Measurements from ENCODE around the gene CAMK1D. TPM values are rescaled to one million over a fixed set of nuclear protein-coding genes. Genes with fewer than 3 reads are reported as not detected.

The CAMK1D gene
- polyA plus RNA-seq, 1 of the 3 experiments (the other 2 are of a cell fraction) = 4.1 TPM

GRCh38 chr10:12795315-12796110 is 446.2 kb downstream of the CAMK1D start:
- no peak for TF ChIP-seq YY1 (IDR thresholded peaks at IDR 0.05; ENCODE audit: low read depth)
- TF ChIP-seq GABPA (IDR thresholded peaks at IDR 0.05; ENCODE audit: low read depth) = no peak
- TF ChIP-seq NRF1 (IDR thresholded peaks at IDR 0.05; ENCODE audit: low read depth, low read length) = no peak
- TF ChIP-seq CHD2 (IDR thresholded peaks at IDR 0.05; ENCODE audit: low read length, partially characterized antibody) = no peak
- TF ChIP-seq ELF1 (IDR thresholded peaks at IDR 0.05) = no peak
- no peak for TF ChIP-seq EP300 (IDR thresholded peaks at IDR 0.05; ENCODE audit: borderline replicate concordance in 1 of 2, low read depth in 1 of 2, low read length in 1 of 2)
- TF ChIP-seq ZBTB33 (IDR thresholded peaks at IDR 0.05; ENCODE audit: borderline replicate concordance, low read depth) = no peak
- no peak for TF ChIP-seq FOSL2 (IDR thresholded peaks at IDR 0.05; ENCODE audit: borderline replicate concordance, low read depth)
- TF ChIP-seq FOXJ3 (CRISPR knock-in tag; IDR thresholded peaks at IDR 0.05) = no peak
- TF ChIP-seq SMC3 (IDR thresholded peaks at IDR 0.05; ENCODE audit: low read depth, low read length) = no peak
- TF ChIP-seq GATA2 (CRISPR knock-in tag; IDR thresholded peaks at IDR 0.05) = no peak
- no peak for TF ChIP-seq RFX5 (IDR thresholded peaks at IDR 0.05; ENCODE audit: low read length)
- TF ChIP-seq TAF1 (IDR thresholded peaks at IDR 0.05; ENCODE audit: borderline replicate concordance, low read depth, low read length) = no peak
- TF ChIP-seq RAD21 (IDR thresholded peaks at IDR 0.05; ENCODE audit: low read length) = no peak
- TF ChIP-seq MAX (IDR thresholded peaks at IDR 0.05; ENCODE audit: low read depth) = no peak
- no peak for TF ChIP-seq RCOR1 (IDR thresholded peaks at IDR 0.05; ENCODE audit: low read length)
- Histone ChIP-seq H3K4me3 (ENCODE audit: low read depth in 2 of 2, low read length in 1 of 2) (no peak overlapping the region), H4K20me1 (ENCODE audit: insufficient read depth) (no peaks in the 10 kb centered on the region), H3K36me3 (replicated peaks in 1 of 2; ENCODE audit: control insufficient read depth in 1 of 2, insufficient read depth in 2 of 2, low read length in 1 of 2) (no peaks in the 10 kb centered on the region), H3K79me2 (ENCODE audit: insufficient read depth) (no peaks in the 10 kb centered on the region), H3K9ac (no peak overlapping the region), H3F3A (replicated peaks; ENCODE audit: insufficient read depth) (no peaks in the 10 kb centered on the region), H3K9me3 (no peaks in the 10 kb centered on the region), H2AFZ (ENCODE audit: low read depth) (no peak overlapping the region), H3K4me2 (no peak overlapping the region), H3K4me1 (ENCODE audit: control insufficient read depth in 1 of 2, insufficient read depth in 2 of 2, low read depth in 1 of 2, low read length in 1 of 2) (peaks cover 0 to 4% of the 10 kb centered on the region in 2 experiments; a peak in 2 of 4 replicates), H3K27me3 (ENCODE audit: insufficient read depth) (no peaks in the 10 kb centered on the region), H3K27ac (ENCODE audit: low read depth in 2 of 2, low read length in 1 of 2) (no peak overlapping the region), H3K9me2 (no peaks in the 10 kb centered on the region)
- POLR2A ChIA-PET = no interaction called here
- no peak for DNase-seq
- 91% methylated on average over 20 of the region's 20 CpGs for WGBS (ENCODE audit: low lambda C conversion rate)
- CTCF ChIA-PET = interaction anchor here (5.8 kb wide), 1 partner anchor 13 kb away, joined by 28 read pairs; no protein-coding TSS in a partner anchor

Data from SK-N-SH (cell line).